ENCODE results near the gene PAQR7. TPM values are rescaled to one million over a fixed set of nuclear protein-coding genes. Genes with fewer than 3 reads are reported as not detected.

The PAQR7 gene
- polyA plus RNA-seq, 3 donors from 2014 or later, result 0.32 to 0.35 TPM; not detected in 1

GRCh38 chr1:25820247-25821111, 55.0 kb downstream of the PAQR7 start:
- Mint-ChIP-seq H3K36me3 (peaks cover 0 to 4% (median 0%) of the 10 kb centered on the region in 3 donors), H3K4me3 (peak overlapping the region; percentile 93 to 98 (median 95)), H3K27me3 (ENCODE audit: low read depth in 3 of 3) (peaks cover 8 to 14% (median 9%) of the 10 kb centered on the region in 3 donors), H3K27ac (peak overlapping the region; percentile 89 to 99 (median 97)), H3K9me3 (no peaks in the 10 kb centered on the region), H3K4me1 (peaks cover 34 to 41% of the 10 kb centered on the region in 2 donors)
- peak; percentile 74 to 77 (median 74) for DNase-seq

DNA sequence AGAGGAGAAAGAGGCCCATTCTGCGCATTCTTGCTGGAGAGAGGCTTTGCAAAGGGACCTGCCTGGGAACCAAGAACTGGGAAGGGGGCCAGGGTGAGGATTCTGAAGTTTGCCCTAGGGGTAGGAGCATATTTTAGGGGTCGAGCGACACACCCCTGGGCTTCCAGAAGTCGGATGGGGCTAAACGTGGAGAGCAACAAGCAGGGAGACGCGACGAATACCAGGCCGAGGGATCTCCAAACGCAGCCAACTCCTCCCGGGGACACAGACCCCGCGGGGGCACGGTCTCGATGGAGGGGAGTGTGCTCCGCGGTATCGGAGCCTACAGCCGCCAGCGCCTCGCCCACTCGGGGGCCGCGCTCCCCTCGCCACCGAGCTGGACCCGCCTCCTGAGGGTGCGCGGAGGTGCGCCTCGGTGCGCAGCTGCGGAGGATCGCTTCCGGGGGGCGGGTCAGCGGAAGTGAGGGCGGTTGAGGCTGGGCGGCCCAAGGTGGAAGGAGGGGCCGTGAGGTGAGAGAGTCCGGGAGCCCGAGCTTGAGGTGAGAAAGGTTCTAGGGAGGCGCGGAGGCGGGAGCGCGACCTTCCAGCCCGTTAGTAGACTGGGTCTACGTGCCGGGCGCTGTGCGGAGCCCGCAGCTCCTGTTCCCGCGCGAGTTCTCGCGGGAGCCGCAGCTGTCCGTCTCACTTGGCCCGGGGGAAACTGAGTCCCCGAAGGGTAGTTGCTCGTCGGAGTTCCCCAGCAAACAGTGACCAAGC, 55.8 kb downstream of the PAQR7 start, which contains the start of gene MTFR1L:
TSS of gene MTFR1L (plus strand) at position 464 of the 756 bp plus-strand sequence. CDS start 3,151 bp downstream, outside the sequence.
- Mint-ChIP-seq H3K9me3 (no peaks in the 10 kb centered on the region), H3K27ac (peak within 1 kb of the TSS; percentile 89 to 99 (median 97)), H3K36me3 (peaks cover 0 to 4% (median 0%) of the 10 kb centered on the region in 3 donors), H3K4me1 (peaks cover 34 to 41% of the 10 kb centered on the region in 2 donors), H3K4me3 (peak within 1 kb of the TSS; percentile 93 to 98 (median 95)), H3K27me3 (ENCODE audit: low read depth in 3 of 3) (peaks cover 8 to 14% (median 9%) of the 10 kb centered on the region in 3 donors)
- DNase-seq, result peak; percentile 91 to 93 (median 93)

DNA sequence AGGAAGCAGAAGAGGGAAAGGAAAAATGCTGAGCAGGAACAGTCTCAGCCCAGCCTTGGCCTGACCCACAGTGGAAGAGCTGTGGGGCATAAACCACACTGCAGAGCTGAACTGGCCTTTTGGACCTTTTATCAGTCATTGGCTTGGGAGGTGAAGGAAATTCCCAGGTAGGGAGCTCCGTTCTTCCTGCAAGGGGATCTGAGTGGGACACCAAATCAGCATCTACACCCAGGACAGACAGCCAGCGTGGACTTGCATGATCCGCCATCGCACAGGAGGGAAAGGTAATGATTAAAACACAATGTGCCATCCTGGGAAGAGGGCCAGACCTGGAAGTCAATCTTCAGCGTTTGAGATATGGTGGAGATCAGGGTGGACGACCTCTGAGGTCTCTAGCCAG, 56.9 kb downstream of the PAQR7 start:
- H3K27ac Mint-ChIP-seq, result peak overlapping the region; percentile 89 to 98 (median 95)
- no peaks in the 10 kb centered on the region for H3K36me3 Mint-ChIP-seq
- no peaks in the 10 kb centered on the region for H3K9me3 Mint-ChIP-seq
- H3K4me3 Mint-ChIP-seq, result peak overlapping the region; percentile 93 to 98 (median 94)
- peaks cover 34 to 41% of the 10 kb centered on the region in 2 donors for H3K4me1 Mint-ChIP-seq
- H3K27me3 Mint-ChIP-seq (ENCODE audit: low read depth in 3 of 3), result peaks cover 8 to 14% (median 9%) of the 10 kb centered on the region in 3 donors
- DNase-seq, result no peak

- H3K4me1 Mint-ChIP-seq, result peaks cover 34 to 41% of the 10 kb centered on the region in 2 donors
- H3K9me3 Mint-ChIP-seq, result no peaks in the 10 kb centered on the region
- peak overlapping the region; percentile 66 to 98 (median 94) for H3K4me3 Mint-ChIP-seq
- DNase-seq, result no peak
- H3K27ac Mint-ChIP-seq, result peak overlapping the region; percentile 71 to 97 (median 90)
- no peaks in the 10 kb centered on the region for H3K36me3 Mint-ChIP-seq
- H3K27me3 Mint-ChIP-seq (ENCODE audit: low read depth in 3 of 3), result peaks cover 9 to 14% (median 10%) of the 10 kb centered on the region in 3 donors
Measured at GRCh38 chr1:25817840-25818501, 57.5 kb downstream of the PAQR7 start.

DNA sequence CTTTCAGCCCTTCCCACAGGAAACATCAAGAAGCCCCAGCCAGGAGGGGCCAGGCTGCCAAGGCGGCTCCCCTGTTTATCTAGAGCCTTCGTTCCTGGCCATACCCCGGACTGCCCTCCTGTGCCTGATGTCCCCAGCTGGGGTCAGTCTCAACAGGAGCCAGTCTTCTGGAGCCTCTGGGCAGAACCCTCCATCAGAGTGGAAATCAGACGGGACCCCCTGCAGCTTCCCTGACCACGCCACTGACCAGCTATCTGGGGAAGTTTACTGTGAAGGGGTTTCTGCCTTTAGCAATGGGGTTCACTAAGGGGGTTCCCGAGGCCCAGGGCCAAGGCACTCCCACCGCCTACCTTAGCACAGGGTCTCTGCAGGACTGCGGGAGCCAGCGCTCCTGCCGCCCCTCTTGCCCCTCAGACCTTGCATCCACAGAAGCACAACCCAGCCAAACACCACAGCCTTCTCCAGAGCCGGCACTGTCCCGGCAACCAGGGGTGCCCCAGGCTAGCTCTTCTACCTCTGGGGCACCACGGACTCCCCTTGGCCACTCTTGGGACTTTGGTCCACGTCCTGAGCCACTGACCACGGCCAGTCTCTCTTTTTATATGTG, 59.3 kb downstream of the PAQR7 start:
- Mint-ChIP-seq H3K4me1 (peaks cover 23 to 29% of the 10 kb centered on the region in 2 donors), H3K36me3 (no peaks in the 10 kb centered on the region), H3K27me3 (ENCODE audit: low read depth in 3 of 3) (peaks cover 8 to 12% (median 10%) of the 10 kb centered on the region in 3 donors), H3K4me3 (no peak overlapping the region), H3K9me3 (no peaks in the 10 kb centered on the region), H3K27ac (no peak overlapping the region)
- no peak for DNase-seq

DNA sequence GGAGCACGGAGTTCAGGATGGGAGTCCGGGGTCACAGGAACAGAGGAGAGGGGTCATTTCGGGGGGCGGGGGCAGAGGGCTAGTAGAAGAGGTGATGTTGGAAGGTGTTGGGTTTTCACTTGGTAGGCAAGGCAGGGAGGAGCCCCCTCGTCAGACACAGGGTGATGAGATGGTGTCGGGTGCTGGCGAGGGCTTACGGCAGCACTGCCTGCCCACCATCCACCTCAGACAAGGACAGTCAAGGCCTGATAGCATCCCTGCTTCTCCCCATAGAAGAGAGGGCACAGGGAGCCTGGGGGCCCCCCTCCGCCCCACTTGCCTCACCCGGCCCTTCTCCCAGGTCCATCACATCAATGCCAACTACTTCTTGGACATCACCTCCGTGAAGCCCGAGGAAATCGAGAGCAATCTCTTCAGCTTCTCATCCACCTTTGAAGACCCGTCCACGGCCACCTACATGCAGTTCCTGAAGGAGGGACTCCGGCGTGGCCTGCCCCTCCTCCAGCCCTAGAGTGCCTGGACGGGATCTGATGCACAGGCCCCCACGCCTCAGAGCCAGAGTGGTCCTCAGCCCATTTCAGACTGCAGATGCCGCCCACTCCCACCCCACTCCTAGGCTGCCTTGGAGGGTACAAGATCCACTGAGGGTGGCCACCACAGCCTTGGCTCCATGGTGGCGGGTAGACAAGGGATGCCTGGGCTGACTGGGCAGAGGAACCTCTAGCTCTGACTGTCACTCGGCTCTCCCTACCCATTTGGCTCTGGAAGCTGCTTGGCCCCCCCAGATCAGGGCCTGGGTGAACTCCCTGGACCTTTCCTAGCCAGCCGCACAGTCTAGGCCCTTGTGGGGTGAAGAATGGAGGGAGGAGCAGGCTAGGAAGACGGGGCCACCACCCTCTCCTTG, 60.0 kb downstream of the PAQR7 start:
- Mint-ChIP-seq H3K9me3 (no peaks in the 10 kb centered on the region), H3K36me3 (no peaks in the 10 kb centered on the region), H3K27ac (no peak overlapping the region), H3K27me3 (ENCODE audit: low read depth in 3 of 3) (peaks cover under 1 to 12% (median 10%) of the 10 kb centered on the region in 3 donors), H3K4me1 (peaks cover 19 to 21% of the 10 kb centered on the region in 2 donors), H3K4me3 (no peak overlapping the region)
- no peak for DNase-seq

GRCh38 chr1:25814549-25815087, 60.9 kb downstream of the PAQR7 start:
- Mint-ChIP-seq H3K9me3 (no peaks in the 10 kb centered on the region), H3K36me3 (no peaks in the 10 kb centered on the region), H3K4me3 (no peak overlapping the region), H3K27ac (no peak overlapping the region), H3K27me3 (ENCODE audit: low read depth in 3 of 3) (peaks cover 0 to 12% (median 6%) of the 10 kb centered on the region in 3 donors), H3K4me1 (peaks cover 16 to 18% of the 10 kb centered on the region in 2 donors)
- no peak for DNase-seq

DNA sequence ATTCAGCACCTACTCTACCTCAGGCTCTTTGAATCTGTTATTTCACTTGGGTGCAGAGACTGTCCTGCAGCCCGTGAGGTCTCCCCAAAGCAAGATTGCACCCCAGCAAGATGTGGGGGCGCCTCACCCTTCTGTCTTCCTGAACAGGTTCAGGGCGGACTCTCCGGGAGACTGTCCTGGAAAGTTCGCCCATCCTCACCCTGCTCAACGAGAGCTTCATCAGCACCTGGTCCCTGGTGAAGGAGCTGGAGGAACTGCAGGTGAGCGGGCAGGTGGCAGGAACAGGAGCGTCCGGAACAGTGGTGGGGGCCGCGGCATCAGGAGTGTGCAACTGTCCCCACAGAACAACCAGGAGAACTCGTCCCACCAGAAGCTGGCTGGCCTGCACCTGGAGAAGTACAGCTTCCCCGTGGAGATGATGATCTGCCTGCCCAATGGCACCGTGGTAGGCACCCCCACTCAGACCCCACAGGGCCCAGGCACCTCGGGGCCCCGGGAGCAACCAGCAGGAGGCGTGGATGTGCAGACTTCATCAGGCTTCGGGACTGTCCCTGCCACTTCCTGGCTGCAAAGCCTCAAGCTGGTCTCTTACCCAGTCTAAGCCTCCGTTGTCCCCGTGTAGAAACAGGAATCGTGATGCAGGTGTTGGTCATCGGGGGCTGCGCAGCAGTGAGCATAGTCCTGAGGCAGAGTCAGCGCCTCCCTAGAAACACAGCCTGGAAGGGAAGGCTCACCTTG, 61.6 kb downstream of the PAQR7 start:
- H3K4me3 Mint-ChIP-seq, result no peak overlapping the region
- peaks cover 9 to 12% of the 10 kb centered on the region in 2 donors for H3K4me1 Mint-ChIP-seq
- no peak overlapping the region for H3K27ac Mint-ChIP-seq
- no peaks in the 10 kb centered on the region for H3K36me3 Mint-ChIP-seq
- peaks cover 0 to 5% (median 2%) of the 10 kb centered on the region in 3 donors for H3K27me3 Mint-ChIP-seq (ENCODE audit: low read depth in 3 of 3)
- no peak for DNase-seq
- H3K9me3 Mint-ChIP-seq, result no peaks in the 10 kb centered on the region

- H3K27me3 Mint-ChIP-seq (ENCODE audit: low read depth in 3 of 3), result peaks cover 0 to 2% (median 1%) of the 10 kb centered on the region in 3 donors
- no peak overlapping the region for H3K27ac Mint-ChIP-seq
- no peaks in the 10 kb centered on the region for H3K36me3 Mint-ChIP-seq
- H3K4me3 Mint-ChIP-seq, result no peak overlapping the region
- no peaks in the 10 kb centered on the region for H3K9me3 Mint-ChIP-seq
- H3K4me1 Mint-ChIP-seq, result peaks cover 2 to 5% of the 10 kb centered on the region in 2 donors
- no peak for DNase-seq
Measured at GRCh38 chr1:25813071-25813733, 62.3 kb downstream of the PAQR7 start.

Measured in immature natural killer cell (primary cell).